Endothelial cell of hepatic sinusoid (primary cell): Measurements from ENCODE around the gene NDUFB10.

Source experiments
- in situ Hi-C: cut with HindIII; loops from 2 replicates; pipeline ENCODE4 v1.10.0; 2017; ENCODE audit warnings: low sequenced_read_pairs

NDUFB10 gene

DNA sequence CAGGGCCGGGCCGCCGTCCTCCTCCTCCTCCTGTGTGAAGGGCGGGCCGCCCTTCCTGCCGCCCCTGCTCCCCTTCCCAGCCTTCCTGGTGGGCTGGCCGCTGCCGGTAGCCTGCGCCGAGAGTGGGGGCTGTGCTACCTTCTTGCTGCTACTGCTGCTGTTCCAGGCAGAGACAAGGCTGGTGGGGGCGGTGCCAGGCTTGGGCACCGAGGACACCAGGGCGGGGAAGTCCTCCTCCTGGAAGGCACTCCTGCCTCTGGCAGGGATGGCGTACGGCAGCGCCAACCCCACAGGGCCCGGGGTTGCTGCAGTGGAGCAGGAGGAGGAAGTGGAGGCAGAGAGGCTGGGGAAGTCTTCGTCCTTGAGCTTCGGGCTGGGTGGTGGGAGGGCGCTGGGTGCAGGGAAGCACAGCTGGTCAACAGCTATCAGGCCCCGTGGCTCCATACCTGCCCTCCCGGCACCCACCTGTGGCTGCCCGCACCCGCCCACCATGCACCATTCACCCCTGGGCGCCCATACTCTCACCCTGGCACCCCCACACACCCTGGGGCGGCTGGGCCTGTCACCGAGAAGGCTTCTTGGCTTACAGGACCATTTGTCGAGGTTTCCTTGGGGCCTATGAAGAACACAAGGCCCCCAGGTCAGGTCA is 40.7 kb downstream of the NDUFB10 start:
- in situ Hi-C loops, result no loop called here

DNA sequence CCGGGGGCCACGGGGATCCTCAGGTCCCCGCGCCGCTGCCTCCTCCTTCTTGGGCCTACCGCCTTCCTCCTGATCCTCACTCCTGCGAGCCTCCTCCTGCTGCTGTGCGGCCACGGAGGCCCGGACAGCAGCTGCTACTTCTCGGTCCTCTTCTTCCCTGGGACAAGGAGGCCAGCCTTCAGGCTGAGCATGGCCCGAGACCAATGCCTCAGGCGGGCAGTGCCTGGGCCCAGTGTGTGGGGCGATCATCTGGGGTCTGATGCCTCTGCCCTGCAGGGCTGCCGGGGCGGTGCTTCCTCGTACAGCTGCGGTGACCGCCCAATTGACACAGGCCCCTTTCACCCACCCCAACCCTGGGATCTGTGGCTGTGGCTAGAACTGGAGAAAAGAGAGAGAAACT is 41.7 kb downstream of the NDUFB10 start:
- in situ Hi-C loops, result no loop called here

DNA sequence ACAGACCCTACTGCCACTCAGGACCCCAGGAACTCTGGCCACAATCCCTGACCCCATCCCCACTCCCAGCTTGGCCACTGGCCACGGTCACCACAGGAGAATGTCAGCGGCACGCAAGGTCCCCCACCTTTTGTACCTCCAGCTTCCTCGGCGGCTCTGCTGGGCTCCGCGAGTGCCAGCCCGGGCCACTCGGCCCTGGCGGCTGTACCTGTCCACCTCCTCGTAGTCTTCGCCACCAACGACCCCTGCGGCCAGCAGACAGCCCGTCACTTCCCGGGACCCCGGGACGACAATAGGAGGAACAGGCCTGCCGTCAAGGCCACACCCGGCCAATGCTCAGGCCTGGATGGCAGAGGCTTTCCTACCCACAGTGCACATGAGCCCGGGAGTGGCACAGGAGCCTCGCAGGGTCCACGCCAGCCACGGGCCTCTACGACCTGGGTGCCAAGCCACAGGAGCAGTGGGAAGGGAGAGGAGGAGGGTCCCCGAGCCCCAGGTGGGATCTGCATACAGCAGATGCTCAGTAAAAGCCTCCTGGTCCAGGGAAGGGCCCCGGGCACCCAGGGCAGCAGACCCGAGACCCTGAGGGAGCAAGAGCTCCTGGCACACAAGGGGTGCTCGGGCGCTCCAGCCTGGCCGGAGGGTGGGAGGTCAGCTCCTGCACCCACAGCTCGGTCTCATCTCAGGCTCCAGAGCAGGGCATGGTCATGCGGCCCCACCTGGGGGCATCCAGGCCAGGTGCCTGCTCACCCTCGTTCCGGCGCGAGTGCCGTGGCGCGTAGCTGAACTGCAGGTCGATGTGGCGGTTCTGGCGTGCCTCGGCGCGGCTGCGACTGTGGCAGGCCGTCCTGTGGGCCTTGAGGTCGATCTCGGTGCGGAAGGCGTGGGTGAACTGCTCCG is 42.4 kb downstream of the NDUFB10 start:
- in situ Hi-C loops, result no loop called here

DNA sequence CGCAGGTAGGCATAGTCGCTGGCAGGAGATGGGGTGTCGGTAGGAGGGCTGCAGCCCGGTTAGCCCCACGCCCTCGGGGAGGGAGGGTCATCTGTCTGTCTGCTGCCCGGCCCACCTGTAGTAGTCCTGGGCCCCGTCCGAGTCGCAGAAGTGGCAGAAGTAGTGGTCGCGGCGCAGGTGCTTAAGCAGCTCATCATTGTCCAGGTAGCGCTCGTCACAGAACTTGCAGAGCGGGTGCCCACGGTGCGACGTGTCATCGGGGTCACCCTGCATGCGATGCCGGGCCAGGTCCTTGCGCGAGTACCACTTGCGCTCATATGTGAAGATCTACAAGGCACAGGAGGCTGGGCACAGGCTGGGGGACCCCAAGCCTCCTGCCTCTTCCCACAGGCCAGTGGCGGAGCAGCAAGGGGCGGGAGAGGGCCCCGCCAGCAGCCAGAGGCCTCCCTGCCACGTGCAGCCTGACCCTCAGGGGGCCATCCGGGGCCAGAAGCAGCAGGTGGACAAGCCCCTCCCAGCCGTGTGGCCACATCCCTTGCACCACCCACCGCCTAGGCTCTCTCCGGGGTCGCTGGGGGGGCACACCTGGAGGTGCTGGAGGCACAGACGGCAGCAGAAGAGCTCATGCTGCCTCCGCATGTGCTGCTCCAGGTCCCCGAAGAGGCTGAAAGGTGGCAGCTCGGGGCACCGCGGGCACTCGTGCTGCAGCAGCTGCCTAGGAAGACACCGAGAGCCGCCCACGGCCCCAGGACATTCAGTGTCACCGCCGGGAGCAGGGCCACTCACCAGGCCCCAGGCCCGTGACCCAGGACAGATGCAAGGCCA is 43.3 kb downstream of the NDUFB10 start:
- in situ Hi-C loops, result no loop called here

DNA sequence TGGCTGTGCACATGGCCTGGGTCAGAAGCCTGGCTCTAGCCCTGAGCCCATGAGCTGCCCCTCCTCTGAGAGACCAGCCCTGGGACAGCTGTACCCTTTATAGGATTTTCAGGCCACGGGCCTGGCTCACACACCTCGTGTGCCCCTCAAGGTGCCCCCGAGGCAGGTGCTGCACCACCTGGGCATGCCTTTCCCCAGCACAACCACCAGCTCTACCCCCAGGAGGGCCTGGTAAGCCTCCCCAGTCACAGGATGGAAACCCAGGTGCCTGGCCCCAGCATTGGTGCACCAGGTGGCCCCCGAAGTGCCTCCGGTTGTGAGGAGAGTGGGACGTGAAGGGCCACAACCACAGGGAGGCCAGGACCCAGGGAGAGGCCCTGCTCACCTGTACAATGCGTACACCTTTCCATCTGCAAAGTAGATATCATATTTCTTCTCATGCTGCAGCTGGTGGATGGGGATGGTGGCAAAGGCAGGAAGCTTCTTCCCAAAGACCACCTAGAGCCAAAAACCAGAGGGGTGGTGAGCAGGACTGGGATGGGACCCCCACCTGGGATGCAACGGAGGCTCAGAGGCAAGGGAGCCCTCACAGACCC is 44.0 kb downstream of the NDUFB10 start:
- in situ Hi-C loops, result no loop called here

DNA sequence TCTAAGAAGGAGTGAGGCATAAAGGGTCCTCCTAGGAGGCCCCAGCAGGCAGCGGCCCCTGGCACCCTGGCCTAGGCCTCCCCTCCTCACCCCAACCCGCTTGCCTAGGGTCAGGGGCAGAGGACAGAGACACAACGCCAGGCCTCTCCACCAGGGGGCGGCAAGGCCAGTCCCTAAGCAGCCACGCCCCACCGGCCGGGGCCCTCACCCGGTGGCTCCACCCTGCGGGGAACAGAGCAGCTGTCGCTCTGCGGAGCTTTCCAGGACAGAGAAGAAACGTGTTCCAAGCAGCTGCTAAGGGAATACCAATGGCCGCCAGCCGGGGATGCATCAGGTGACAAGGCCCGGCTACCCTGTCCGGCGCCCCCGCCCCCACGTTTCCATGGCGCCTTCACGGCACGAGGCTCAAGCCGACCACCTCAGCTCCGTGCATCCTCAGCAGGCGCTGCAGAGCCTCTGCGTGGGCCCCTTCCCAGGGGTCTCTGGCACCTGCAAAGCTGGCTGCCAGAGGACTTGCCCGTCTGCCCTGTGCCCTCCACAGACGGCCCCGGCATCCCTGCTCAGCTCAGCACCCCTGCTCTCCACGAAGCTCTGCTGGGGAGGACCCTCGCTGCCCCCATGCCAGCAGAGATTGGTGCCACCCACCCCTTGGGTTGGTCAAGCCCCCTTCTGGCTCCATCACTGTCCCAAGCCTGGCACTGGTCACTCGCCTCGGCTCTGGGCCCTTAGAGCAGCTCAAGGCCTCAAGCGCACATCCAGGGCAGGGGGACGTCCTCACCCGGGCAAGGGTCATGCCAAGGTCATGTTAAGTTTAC is 44.7 kb downstream of the NDUFB10 start:
- in situ Hi-C loops, result no loop called here

DNA sequence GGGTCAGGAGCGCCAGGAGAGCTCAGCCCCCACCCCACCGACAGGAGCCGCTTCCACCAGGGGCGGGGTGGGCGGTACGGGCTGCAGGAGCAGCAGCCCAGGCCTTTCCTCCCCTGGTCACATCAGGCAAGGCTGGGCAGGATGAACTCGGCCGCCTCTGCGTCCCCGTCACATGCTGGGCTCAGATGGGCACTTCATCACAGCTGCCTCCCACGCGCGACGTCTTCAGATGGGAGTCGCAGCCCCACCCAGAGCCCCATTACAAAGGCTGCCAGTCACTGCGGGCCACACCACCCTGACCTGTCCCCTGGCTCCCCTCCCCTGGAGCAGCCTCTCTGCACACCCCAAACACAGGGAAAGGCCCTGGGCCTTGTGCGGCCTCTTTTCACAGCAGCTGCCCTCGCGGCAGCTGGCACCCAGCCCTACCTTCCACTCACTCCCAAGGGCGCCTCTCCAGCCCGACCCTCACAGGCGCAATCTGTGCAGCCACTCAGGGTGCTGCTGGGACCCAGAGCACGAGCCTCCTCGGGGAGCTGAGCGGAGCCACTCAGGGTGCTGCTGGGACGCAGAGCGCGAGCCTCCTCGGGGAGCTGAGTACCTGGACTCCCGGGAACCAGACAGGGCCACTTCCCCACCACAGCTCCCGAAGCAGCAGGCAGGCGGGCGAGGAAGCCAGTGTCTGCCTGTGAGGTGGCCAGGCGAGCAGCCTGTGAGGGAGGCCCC is 45.6 kb downstream of the NDUFB10 start:
- in situ Hi-C loops, result no loop called here

DNA sequence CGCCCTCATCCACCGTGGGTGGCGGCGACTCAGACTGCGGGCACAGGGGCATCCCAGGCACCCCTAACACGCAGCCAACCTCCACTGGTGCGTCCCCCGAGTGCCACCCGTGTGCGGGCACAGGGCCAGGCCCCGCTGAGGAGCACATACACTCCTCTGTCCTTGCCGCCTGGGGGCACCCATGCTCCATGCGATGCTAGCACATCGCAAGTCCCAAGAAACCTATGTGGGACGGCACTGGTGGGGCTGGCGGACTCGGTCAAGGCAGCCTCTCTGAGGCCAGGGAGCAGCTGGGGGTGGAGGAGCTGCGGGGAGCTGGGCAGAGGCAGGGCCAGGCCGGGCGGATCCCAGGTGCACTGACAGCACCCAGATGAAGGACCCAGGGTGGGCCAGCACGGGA is 46.3 kb downstream of the NDUFB10 start:
- in situ Hi-C loops, result no loop called here

DNA sequence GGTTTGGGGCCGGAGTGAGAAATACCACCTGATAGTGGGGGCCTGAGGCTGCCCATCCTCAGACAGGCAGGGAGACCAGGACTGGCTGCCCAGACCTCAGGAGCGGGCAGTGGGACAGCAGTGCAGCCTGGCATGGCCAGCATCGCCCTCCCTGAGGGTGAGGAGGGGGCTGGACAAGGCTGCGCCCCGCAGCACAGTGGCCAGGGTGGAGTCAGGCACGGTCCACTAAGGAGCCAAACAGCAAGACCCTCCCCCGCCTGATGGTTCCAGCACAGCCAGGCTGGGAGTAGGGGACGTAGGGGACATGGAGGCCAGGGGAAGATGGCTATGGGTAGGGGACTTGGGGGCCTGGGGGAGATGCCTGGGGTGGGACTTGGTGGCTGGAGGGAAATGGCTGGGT is 47.0 kb downstream of the NDUFB10 start:
- in situ Hi-C loops, result no loop called here

DNA sequence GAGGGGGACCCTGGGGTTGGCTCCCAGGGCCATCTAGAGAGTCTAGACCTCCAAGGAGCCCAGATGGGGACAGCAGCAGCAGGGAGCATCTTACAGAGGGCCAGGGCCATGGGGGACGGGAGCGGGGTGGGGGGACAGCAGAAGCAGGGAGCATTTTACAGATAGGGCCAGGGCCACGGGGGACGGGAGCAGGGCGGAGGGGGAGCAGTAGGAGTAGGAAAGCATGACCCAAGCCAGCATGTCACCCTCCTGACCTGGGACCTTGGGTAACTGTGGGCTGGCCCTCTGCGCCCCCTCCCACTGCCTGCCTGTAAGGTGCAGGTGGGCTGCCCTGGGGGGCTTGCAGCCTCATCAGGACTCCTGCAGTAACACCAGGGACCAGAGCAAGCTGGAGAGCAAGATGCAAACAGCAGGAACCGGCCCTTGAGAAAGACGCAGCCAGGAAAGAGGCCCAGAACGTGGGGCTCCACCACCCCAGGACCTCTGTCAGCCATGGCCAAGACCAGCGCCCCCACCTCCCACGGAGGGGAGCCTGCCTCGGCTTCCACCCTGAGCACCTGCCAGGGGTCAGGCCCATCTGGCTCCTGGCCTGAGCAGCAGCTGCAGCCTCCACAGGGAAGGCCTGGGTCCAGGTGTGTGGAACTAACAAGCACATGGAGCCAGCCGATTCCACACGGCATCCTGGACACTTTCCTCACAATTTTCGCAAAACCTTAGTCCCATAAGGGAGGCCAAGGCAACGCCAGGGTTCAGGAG is 47.9 kb downstream of the NDUFB10 start:
- in situ Hi-C loops, result no loop called here

DNA sequence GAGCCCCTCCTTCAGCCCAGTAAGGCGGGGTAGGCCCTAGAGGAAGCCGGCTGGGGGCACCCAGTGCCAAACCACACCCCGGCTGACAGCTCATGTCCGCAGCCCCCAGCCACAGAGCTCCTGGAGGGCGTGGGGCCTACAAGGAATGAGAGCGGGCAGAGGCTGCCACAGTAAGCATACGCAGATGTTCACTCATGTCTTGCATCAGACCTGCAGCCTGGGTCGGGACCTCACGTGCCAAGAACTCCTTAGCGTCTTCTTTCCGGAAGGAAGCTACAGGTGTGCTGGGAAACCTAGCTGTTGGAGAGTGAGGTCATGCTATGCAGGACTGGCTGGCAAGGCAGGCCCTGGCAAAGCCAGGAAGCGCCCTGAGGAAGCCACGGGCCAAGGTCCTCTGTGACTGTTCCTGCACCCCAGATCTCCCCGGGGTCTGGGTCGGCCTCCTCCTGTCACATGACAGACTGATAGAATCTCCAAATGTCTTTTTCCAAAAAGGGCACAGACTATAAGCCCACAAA is 48.7 kb downstream of the NDUFB10 start:
- in situ Hi-C loops, result no loop called here

DNA sequence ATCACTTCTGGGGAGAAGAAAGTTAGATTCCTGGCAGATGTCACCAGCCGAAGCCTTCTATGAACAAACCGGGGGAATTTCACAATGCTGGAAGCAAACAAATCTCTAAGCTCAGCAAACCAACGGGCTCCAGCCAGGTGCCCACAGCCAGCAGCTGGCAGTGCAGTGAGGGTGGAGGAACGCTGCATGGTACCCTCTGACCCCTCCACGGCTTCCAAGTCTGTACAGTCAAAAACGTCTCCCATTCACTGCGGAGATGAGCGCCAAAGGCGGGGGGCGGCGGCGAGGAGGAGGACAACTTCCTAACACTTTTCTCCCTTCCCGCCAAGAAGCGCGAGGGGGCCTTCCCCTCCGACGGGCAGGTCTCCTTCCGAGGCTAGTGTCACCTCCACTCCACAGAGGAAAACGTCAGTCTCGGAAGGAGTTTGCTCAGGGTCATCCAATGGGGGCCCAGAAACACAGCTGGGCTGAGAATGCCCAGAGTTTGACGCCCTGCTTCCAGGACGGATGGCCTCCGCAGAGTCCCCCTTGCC is 49.4 kb downstream of the NDUFB10 start:
- in situ Hi-C loops, result no loop called here

DNA sequence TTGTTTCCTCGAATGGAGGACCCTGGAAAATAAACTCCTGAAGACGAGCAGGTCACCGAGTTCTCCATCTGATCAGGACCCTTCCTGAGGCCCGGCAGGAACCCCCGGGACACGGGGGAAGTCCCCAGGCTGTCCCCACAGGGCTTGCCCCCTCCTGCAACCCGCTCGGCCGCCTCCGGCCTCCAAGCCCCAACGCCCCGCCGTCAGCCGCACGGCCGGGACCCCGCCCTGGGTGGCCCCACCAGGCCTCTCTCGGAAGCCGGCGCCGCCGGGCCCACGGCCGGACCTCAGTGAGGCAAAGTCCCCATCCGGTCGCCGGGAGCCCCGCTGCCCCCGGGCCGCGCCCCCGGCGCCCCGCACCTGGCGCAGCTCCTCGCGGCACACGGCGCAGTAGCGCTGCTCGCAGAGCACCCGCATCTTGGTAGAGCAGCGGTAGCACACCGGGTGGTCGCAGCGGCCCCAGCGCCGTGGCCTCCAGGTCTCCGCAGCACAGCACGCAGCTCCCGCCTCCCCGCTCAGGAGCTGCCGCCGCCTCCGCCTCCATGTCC is 49.9 kb downstream of the NDUFB10 start:
- in situ Hi-C loops, result no loop called here

DNA sequence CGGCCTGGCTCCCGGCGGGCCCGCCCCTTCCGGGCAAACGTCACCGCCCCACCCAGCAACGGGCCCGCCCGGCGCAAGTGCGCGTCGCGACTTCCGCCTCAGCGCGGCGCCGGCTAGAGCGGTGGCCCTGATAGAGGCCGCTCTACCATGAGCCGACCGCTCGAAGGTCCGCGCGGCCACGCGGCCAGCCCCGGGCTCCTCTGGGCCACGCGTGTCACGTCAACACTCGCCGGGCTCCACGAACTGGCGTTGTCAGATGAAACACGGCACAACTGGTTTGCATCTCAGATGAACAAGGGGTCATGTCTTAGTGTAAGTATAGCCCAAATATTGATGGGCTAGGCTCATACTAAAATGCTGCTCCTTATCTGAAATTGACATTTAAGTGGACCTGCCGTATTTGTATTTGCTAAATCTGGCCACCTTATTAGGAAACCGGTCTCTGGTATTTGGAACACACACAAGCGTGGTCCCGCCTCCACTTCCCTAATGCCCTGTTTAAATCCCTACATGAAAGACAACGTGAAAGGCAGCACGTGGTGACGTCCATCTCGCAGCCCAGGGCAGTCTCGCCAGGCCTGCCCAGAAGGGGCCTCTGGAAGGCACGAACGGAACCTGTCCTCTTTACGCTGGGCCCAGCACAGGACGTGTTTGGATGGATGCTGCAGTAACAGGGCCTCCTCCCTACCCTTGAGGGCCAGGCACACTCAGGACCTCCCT is 50.6 kb downstream of the NDUFB10 start, which contains the start of gene ZNF598:
Gene ZNF598, minus strand, starts transcription at position 31 of the 720 bp plus-strand sequence.
- in situ Hi-C loops, result no loop called here
